Caco-2 (cell line): ENCODE data around the gene NKX1-1. TPM values are rescaled to one million over a fixed set of nuclear protein-coding genes. Genes with fewer than 3 reads are reported as not detected.

ENCODE experiments used
- BruUV-seq: library from RNA; stranded (reverse); fragments of 400-500 nt; replicated peaks from 2 replicates; lab custom pipeline; 2021; lab: Mats Ljungman, UMichigan
- CTCF ChIA-PET: fragments of 300-600 bp; sonication (Branson Sonifier 250); formaldehyde crosslinking; loops from one replicate; lab custom pipeline; 2022; ENCODE audit warnings: antibody characterized with exemption; lab: Charles Lee
- POLR2A ChIA-PET: fragments of 300-600 bp; sonication (Branson Sonifier 250); formaldehyde crosslinking; loops from one replicate; lab custom pipeline; 2022; ENCODE audit warnings: antibody characterized with exemption; lab: Charles Lee
- DNase-seq, 2 experiments: peaks; one replicate each; pipeline versions ENCODE4 v3.0.0 to v3.0.0-alpha.2; 2020 to 2022
- H3K27me3 ChIP-seq: replicated peaks from 2 replicates; pipeline ENCODE4 v1.6.0; 2011; ENCODE audit warnings: low read length; ENCODE audit not compliant: control insufficient read depth, insufficient read depth
- H3K36me3 ChIP-seq: 2 replicates; pipeline ENCODE4 v1.5.1; 2011; ENCODE audit warnings: low read length; ENCODE audit not compliant: control insufficient read depth, insufficient read depth
- H3K4me1 ChIP-seq: fragments of 250-450 bp; sonication (Bioruptor Pico); 2 replicates; pipeline ENCODE4 v1.5.1; 2020; ENCODE audit warnings: mild to moderate bottlenecking
- H3K4me3 ChIP-seq: 2 replicates; pipeline ENCODE4 v1.5.1; 2011; ENCODE audit warnings: low read depth, mild to moderate bottlenecking, control low read depth, low read length
- H3K9me3 ChIP-seq: fragments of 250-450 bp; sonication (Bioruptor Pico); 2 replicates; pipeline ENCODE4 v1.5.1; 2020; ENCODE audit warnings: mild to moderate bottlenecking, moderate library complexity
- H3K27ac Mint-ChIP-seq: one replicate; pipeline ENCODE4 v1.8.0; 2022; ENCODE audit warnings: mixed read lengths; ENCODE audit not compliant: unreplicated experiment
- H3K27me3 Mint-ChIP-seq: one replicate; pipeline ENCODE4 v1.8.0; 2022; ENCODE audit warnings: mixed read lengths; ENCODE audit not compliant: insufficient read depth, unreplicated experiment
- H3K36me3 Mint-ChIP-seq: one replicate; pipeline ENCODE4 v1.8.0; 2022; ENCODE audit warnings: mild to moderate bottlenecking, mixed read lengths; ENCODE audit not compliant: insufficient read depth, unreplicated experiment
- H3K4me1 Mint-ChIP-seq: one replicate; pipeline ENCODE4 v1.8.0; 2022; ENCODE audit warnings: low read depth, mixed read lengths; ENCODE audit not compliant: unreplicated experiment
- H3K4me3 Mint-ChIP-seq: one replicate; pipeline ENCODE4 v1.8.0; 2022; ENCODE audit warnings: mild to moderate bottlenecking, moderate library complexity, mixed read lengths; ENCODE audit not compliant: unreplicated experiment
- H3K9me3 Mint-ChIP-seq: one replicate; pipeline ENCODE4 v1.8.0; 2022; ENCODE audit warnings: mixed read lengths; ENCODE audit not compliant: unreplicated experiment
- intact Hi-C: fragments of 100-400 bp; cut with micrococcal nuclease; formaldehyde crosslinking; loops from one replicate; pipeline ENCODE4 v1.10.0; 2022; ENCODE audit not compliant: unreplicated experiment
- total RNA-seq: library from RNA; stranded (reverse); gene quantifications from 2 replicates; pipeline ENCODE4 v1.2.3, GENCODE V29; 2022
- TF ChIP-seq, protein P1 (sequence below), 2 experiments: fragments of 200-600 bp in 1 of 2; IDR thresholded peaks; 1 replicate in 1 of 2; 2 replicates in 1 of 2; pipeline versions ENCODE4 v1.5.1 to v1.8.0; 2011 to 2022; ENCODE audit warnings: antibody characterized with exemption in 1 of 2, control low read depth in 1 of 2, inconsistent platforms in 1 of 2, low read depth in 1 of 2, low read length in 1 of 2, mild to moderate bottlenecking in 1 of 2, moderate library complexity in 1 of 2; ENCODE audit not compliant: insufficient read depth in 1 of 2, severe bottlenecking in 1 of 2, unreplicated experiment in 1 of 2

NKX1-1 gene
- total RNA-seq, 1 experiment from 2014 or later: not detected

DNA sequence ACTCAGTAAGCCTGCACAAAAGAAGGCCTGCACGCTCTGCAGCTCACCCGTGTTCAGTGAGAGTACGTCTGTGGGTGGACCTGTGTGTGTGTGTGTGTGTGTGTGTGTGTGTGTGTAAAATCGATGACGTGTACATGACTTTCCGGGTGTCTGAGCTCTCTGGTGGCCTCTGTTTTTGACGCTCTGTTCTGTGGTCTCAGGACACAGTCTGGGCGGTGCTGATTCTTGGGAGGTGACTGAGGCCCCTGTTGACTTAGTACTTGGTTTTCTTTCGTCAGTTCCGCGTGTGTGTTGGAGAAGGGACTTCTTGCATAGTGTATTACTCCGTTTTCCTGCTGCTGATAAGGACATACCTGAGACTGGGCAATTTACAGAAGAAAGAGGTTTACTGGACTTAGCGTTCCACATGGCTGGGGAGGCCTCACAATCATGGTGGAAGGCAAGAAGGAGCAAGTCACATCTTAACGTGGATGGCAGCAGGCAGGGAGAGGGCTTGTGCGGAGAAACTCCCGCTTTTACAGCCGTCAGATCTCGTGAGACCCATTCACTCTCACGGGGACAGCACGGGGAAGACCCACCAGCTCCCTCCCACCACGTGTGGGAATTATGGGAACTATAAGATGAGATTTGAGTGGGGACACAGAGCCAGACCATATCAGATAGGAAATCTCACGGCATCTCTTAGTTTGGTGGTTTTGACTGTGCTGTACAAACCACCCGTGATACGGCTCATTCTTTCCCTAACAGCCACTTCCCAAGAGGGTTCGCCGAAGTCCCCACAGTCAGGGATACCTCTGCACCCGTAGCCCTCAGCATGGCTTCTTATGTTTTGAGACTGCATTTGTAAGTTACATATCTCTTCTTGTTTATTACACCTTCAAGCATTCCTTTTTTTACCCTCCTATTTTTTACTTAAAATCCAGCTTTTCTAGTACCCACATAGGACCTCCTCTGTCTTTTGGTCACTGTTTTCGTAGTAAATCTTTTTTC, 34.8 kb downstream of the NKX1-1 start:
- intact Hi-C loops: no loop called here
- H3K36me3 Mint-ChIP-seq: peaks cover 24% of the 10 kb centered on the region
- ChIA-PET CTCF (no interaction called here), POLR2A (no interaction called here)
- no peak for DNase-seq
- H3K4me3 Mint-ChIP-seq: no peak overlapping the region
- no TSS peak for BruUV-seq
- Histone ChIP-seq H3K4me3 (no peak overlapping the region), H3K36me3 (no peaks in the 10 kb centered on the region), H3K4me1 (no peaks in the 10 kb centered on the region), H3K27me3 (no peaks in the 10 kb centered on the region), H3K9me3 (no peaks in the 10 kb centered on the region)
- no peak overlapping the region for H3K27ac Mint-ChIP-seq
- TF ChIP-seq, protein P1, sequence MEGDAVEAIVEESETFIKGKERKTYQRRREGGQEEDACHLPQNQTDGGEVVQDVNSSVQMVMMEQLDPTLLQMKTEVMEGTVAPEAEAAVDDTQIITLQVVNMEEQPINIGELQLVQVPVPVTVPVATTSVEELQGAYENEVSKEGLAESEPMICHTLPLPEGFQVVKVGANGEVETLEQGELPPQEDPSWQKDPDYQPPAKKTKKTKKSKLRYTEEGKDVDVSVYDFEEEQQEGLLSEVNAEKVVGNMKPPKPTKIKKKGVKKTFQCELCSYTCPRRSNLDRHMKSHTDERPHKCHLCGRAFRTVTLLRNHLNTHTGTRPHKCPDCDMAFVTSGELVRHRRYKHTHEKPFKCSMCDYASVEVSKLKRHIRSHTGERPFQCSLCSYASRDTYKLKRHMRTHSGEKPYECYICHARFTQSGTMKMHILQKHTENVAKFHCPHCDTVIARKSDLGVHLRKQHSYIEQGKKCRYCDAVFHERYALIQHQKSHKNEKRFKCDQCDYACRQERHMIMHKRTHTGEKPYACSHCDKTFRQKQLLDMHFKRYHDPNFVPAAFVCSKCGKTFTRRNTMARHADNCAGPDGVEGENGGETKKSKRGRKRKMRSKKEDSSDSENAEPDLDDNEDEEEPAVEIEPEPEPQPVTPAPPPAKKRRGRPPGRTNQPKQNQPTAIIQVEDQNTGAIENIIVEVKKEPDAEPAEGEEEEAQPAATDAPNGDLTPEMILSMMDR (IDR thresholded peaks at IDR 0.05; ENCODE audit: insufficient read depth in 1 of 2, low read depth in 1 of 2, low read length in 1 of 2, severe bottlenecking in 1 of 2, unreplicated experiment in 1 of 2): no peak
- H3K4me1 Mint-ChIP-seq: peaks cover 5% of the 10 kb centered on the region
- H3K9me3 Mint-ChIP-seq: no peaks in the 10 kb centered on the region
- H3K27me3 Mint-ChIP-seq: no peaks in the 10 kb centered on the region

DNA sequence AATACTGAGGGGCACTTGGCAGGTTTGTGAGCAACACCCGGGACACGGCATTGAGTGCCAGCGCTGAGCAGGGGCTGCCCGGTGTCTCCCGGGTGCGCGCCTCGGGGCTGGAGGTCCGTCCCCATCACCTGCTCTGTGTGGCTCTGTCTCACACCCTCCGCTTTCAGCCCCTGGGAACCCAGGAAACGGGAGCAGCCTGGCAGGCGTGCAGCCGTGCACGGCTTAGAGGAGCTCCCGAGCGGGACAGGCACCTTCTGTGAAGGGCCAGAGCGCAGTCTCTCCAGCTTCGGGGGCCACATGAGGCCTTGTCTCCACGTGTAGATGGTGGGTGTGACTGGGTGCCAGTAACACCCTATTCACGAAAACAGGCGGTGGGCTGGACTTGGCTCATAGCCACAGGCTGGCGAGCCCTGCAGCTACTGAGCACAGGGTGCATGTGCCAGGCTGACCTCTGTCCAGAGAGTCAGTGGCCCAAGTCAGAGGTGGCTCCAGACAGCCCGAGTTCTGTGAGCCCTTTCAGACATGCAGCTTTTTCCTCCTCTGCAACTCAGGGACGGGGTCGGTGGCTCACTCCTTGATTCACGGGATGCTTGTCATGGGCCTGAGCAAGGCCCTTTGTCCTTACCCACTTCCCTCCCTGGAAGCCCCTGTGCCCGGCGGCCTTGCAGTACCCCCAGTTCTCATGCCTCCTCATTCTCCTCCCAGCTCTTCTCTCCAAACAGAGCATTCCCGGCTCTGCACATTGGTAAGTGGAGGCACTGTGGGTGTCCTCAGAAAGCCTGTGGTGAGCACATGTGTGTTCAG, 35.7 kb downstream of the NKX1-1 start:
- Histone ChIP-seq H3K4me3 (no peak overlapping the region), H3K27me3 (no peaks in the 10 kb centered on the region), H3K9me3 (no peaks in the 10 kb centered on the region), H3K4me1 (no peaks in the 10 kb centered on the region), H3K36me3 (no peaks in the 10 kb centered on the region)
- ChIA-PET CTCF (no interaction called here), POLR2A (no interaction called here)
- Mint-ChIP-seq H3K9me3 (no peaks in the 10 kb centered on the region), H3K4me1 (peaks cover 5% of the 10 kb centered on the region), H3K27ac (no peak overlapping the region), H3K27me3 (no peaks in the 10 kb centered on the region), H3K4me3 (no peak overlapping the region), H3K36me3 (peaks cover 31% of the 10 kb centered on the region)
- BruUV-seq: no TSS peak
- intact Hi-C loops: no loop called here
- TF ChIP-seq, protein P1 (IDR thresholded peaks at IDR 0.05; ENCODE audit: insufficient read depth in 1 of 2, low read depth in 1 of 2, low read length in 1 of 2, severe bottlenecking in 1 of 2, unreplicated experiment in 1 of 2): no peak
- peak in 1 of 2 experiments; percentile 25 for DNase-seq

DNA sequence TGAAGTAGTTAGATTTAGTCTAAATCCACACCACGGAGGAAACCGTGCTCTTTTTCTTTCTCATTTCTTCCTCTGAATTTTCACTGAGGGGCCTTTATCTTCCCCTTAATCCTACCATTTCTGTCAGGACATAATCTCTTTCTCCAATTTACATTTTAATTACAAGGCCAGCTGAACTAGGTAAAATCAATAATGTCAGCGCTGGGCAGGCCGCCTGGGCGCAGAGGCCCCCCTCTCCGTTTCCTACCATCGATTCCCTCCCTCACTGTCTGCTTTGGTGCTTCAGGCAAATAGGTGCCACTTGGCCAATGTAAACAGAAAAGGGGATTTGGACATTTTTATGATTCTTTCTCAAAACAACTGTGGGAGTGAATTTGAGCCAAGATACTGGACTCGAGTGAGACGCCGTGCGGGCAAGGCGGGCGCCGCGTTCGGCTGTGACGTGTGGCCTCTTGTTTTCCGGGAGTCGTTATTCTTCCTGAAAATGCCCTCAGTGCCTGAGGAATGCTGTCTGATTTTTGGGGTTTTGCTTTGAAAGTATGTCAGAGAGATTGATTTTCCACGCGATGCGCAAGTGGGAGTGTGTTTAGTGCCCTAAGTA, 36.7 kb downstream of the NKX1-1 start:
- Histone ChIP-seq H3K4me1 (no peaks in the 10 kb centered on the region), H3K4me3 (no peak overlapping the region), H3K9me3 (no peaks in the 10 kb centered on the region), H3K36me3 (no peaks in the 10 kb centered on the region), H3K27me3 (no peaks in the 10 kb centered on the region)
- ChIA-PET POLR2A (no interaction called here), CTCF (no interaction called here)
- Mint-ChIP-seq H3K27me3 (no peaks in the 10 kb centered on the region), H3K4me3 (no peak overlapping the region), H3K36me3 (peaks cover 31% of the 10 kb centered on the region), H3K4me1 (peaks cover 5% of the 10 kb centered on the region), H3K9me3 (no peaks in the 10 kb centered on the region), H3K27ac (no peak overlapping the region)
- no peak for DNase-seq
- no TSS peak for BruUV-seq
- TF ChIP-seq, protein P1 (IDR thresholded peaks at IDR 0.05; ENCODE audit: insufficient read depth in 1 of 2, low read depth in 1 of 2, low read length in 1 of 2, severe bottlenecking in 1 of 2, unreplicated experiment in 1 of 2): no peak
- intact Hi-C loops: no loop called here
